Osteoblast (primary cell): ENCODE measurements around the gene TYRP1. TPM values are rescaled to one million over a fixed set of nuclear protein-coding genes. Genes with fewer than 3 reads are reported as not detected.

Source experiments
- DNase-seq: peaks from one replicate; pipeline ENCODE4 v3.0.0; 2011; ENCODE audit warnings: low spot score, mixed read lengths; ENCODE audit not compliant: insufficient read length; ENCODE audit errors: missing footprints
- H2AFZ ChIP-seq: 2 replicates; pipeline ENCODE4 v1.6.0; 2011; ENCODE audit warnings: mild to moderate bottlenecking, low read length
- H3K27ac ChIP-seq: 2 replicates; pipeline ENCODE4 v1.5.1; 2011; ENCODE audit warnings: mild to moderate bottlenecking, low read depth, low read length, moderate library complexity
- H3K27me3 ChIP-seq: 2 replicates; pipeline ENCODE4 v1.6.0; 2012; ENCODE audit warnings: mild to moderate bottlenecking, control low read depth, inconsistent platforms, low read length, moderate library complexity; ENCODE audit not compliant: insufficient read depth
- H3K36me3 ChIP-seq: 2 replicates; pipeline ENCODE4 v1.5.1; 2011; ENCODE audit warnings: mild to moderate bottlenecking, low read length, control low read depth, moderate library complexity; ENCODE audit not compliant: insufficient read depth
- H3K4me1 ChIP-seq: 2 replicates; pipeline ENCODE4 v1.5.1; 2011; ENCODE audit warnings: mild to moderate bottlenecking, low read length, control low read depth, moderate library complexity; ENCODE audit not compliant: insufficient read depth
- H3K4me2 ChIP-seq: 2 replicates; pipeline ENCODE4 v1.6.0; 2011; ENCODE audit warnings: mild to moderate bottlenecking, low read length; ENCODE audit not compliant: insufficient read depth
- H3K4me3 ChIP-seq: fragments of 200-600 bp; sonication (generic); 3 replicates; pipeline ENCODE4 v1.5.1; 2012; ENCODE audit warnings: mild to moderate bottlenecking, low read length, inconsistent platforms; ENCODE audit not compliant: insufficient read depth
- H3K79me2 ChIP-seq: 2 replicates; pipeline ENCODE4 v1.6.0; 2012; ENCODE audit warnings: mild to moderate bottlenecking, low read length, control low read depth, inconsistent platforms; ENCODE audit not compliant: insufficient read depth
- H3K9me3 ChIP-seq: 2 replicates; pipeline ENCODE4 v1.5.1; 2011; ENCODE audit warnings: low read depth, low read length, control low read depth
- H4K20me1 ChIP-seq: 2 replicates; pipeline ENCODE4 v1.6.0; 2012; ENCODE audit warnings: mild to moderate bottlenecking, low read length, control low read depth; ENCODE audit not compliant: insufficient read depth
- total RNA-seq: library from RNA; depleted of rRNA; stranded (reverse); fragments of >200 nt; gene quantifications from 2 replicates; pipeline ENCODE4 v1.2.3, GENCODE V29; 2012
- TF ChIP-seq, protein P1 (sequence below): IDR thresholded peaks from 2 replicates; pipeline ENCODE4 v1.5.1; 2011; ENCODE audit warnings: mild to moderate bottlenecking, low read depth, low read length, moderate library complexity; ENCODE audit errors: extremely low read depth

TYRP1 gene
- total RNA-seq, 1 donor = 0.36 TPM

- Histone ChIP-seq H3K4me1 (no peaks in the 10 kb centered on the region), H3K79me2 (no peaks in the 10 kb centered on the region), H4K20me1 (no peaks in the 10 kb centered on the region), H3K27me3 (no peaks in the 10 kb centered on the region), H3K4me2 (no peak overlapping the region), H3K4me3 (no peak overlapping the region), H3K27ac (no peak overlapping the region), H3K36me3 (no peaks in the 10 kb centered on the region), H3K9me3 (no peaks in the 10 kb centered on the region), H2AFZ (no peak overlapping the region)
- no peak for DNase-seq
- TF ChIP-seq, protein P1, sequence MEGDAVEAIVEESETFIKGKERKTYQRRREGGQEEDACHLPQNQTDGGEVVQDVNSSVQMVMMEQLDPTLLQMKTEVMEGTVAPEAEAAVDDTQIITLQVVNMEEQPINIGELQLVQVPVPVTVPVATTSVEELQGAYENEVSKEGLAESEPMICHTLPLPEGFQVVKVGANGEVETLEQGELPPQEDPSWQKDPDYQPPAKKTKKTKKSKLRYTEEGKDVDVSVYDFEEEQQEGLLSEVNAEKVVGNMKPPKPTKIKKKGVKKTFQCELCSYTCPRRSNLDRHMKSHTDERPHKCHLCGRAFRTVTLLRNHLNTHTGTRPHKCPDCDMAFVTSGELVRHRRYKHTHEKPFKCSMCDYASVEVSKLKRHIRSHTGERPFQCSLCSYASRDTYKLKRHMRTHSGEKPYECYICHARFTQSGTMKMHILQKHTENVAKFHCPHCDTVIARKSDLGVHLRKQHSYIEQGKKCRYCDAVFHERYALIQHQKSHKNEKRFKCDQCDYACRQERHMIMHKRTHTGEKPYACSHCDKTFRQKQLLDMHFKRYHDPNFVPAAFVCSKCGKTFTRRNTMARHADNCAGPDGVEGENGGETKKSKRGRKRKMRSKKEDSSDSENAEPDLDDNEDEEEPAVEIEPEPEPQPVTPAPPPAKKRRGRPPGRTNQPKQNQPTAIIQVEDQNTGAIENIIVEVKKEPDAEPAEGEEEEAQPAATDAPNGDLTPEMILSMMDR = no peak
Measured at GRCh38 chr9:12652973-12653372, 40.2 kb upstream of the TYRP1 start.

DNA sequence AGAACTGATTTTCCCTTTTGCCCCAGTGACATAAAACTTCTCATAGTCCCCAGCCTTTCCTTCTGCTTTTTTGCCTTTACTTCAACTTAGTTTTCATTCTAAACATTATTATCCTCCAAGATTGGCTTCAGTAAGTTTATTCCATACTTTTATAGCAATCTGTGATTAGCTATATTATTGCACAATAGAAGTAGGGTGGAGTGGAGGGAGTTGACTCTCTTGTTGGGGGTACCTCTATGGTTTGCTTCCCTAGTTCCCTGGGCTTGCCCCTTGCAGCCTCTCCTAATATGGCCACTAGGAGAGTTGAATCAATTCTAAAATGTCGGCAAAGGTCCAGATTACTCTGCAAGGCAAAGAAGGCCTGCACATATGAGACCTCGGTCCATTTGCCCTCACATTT, 36.4 kb upstream of the TYRP1 start:
- no peaks in the 10 kb centered on the region for H3K36me3 ChIP-seq
- H4K20me1 ChIP-seq = no peaks in the 10 kb centered on the region
- H3K79me2 ChIP-seq = no peaks in the 10 kb centered on the region
- no peak overlapping the region for H3K27ac ChIP-seq
- no peak overlapping the region for H3K4me2 ChIP-seq
- H2AFZ ChIP-seq = no peak overlapping the region
- no peaks in the 10 kb centered on the region for H3K27me3 ChIP-seq
- TF ChIP-seq, protein P1 = no peak
- no peak overlapping the region for H3K4me3 ChIP-seq
- no peak for DNase-seq
- H3K9me3 ChIP-seq = no peaks in the 10 kb centered on the region
- no peaks in the 10 kb centered on the region for H3K4me1 ChIP-seq

- DNase-seq = no peak
- Histone ChIP-seq H3K79me2 (no peaks in the 10 kb centered on the region), H3K27ac (no peak overlapping the region), H3K4me3 (no peak overlapping the region), H3K4me1 (no peaks in the 10 kb centered on the region), H3K36me3 (no peaks in the 10 kb centered on the region), H2AFZ (no peak overlapping the region), H3K9me3 (no peaks in the 10 kb centered on the region), H4K20me1 (no peaks in the 10 kb centered on the region), H3K27me3 (no peaks in the 10 kb centered on the region), H3K4me2 (no peak overlapping the region)
- TF ChIP-seq, protein P1 = no peak
Measured at GRCh38 chr9:12657233-12657632, 36.0 kb upstream of the TYRP1 start.

DNA sequence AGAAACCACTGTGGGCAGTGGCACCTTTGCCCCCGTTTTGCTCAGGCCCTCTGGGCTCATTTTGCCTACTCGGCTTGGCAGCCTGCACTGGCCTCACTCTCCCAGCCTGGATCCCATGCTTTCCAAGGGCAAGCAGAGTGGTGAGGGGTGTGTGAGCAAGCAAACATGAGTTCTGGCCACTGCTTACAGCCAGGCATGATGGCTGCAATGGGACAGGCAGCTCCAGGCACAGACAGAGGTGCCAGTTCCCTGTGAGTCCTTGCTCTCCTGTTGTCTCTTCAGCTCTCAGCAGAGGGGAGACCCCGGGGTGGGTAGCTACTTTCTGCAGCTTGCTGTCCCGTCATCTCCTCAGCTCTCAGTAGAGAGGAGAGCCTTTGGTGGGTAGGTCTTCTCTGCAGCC, 35.2 kb upstream of the TYRP1 start:
- Histone ChIP-seq H3K4me1 (no peaks in the 10 kb centered on the region), H3K4me2 (no peak overlapping the region), H3K36me3 (no peaks in the 10 kb centered on the region), H3K79me2 (no peaks in the 10 kb centered on the region), H2AFZ (no peak overlapping the region), H4K20me1 (no peaks in the 10 kb centered on the region), H3K27ac (no peak overlapping the region), H3K27me3 (no peaks in the 10 kb centered on the region), H3K4me3 (no peak overlapping the region), H3K9me3 (no peaks in the 10 kb centered on the region)
- TF ChIP-seq, protein P1 = no peak
- no peak for DNase-seq
